A549 (cell line): ENCODE results near the gene SPDL1. TPM values are rescaled to one million over a fixed set of nuclear protein-coding genes. Genes with fewer than 3 reads are reported as not detected.
A peak's percentile ranks its signal among the peaks of the same experiment; 100 is the strongest.

Source experiments
- ATAC-seq, 2 experiments: fragments of 200-7000 bp in 1 of 2; fragments of >200 bp in 1 of 2; cut with Nextera tagmentation in 1 of 2; cut with Tn5 transposase in 1 of 2; 3 replicates each; pipeline versions ENCODE4 v1.8.0 to v1.9.1; 2018 to 2020; ENCODE audit warnings: mild to moderate bottlenecking in 1 of 2, moderate library complexity in 1 of 2
- CTCF ChIA-PET: fragments of 300-600 bp; sonication (Branson Sonifier 250); formaldehyde crosslinking; extraction: SDS; loops from one replicate; lab custom pipeline; 2021; ENCODE audit warnings: antibody characterized with exemption, inconsistent platforms; lab: Yijun Ruan, JAX
- POLR2A ChIA-PET: fragments of 350-600 bp; formaldehyde crosslinking; extraction: SDS; loops from one replicate; lab custom pipeline; 2021; ENCODE audit warnings: antibody characterized with exemption, inconsistent platforms; lab: Yijun Ruan, JAX
- DNase-seq, 2 experiments: peaks; one replicate each; pipeline versions ENCODE4 v3.0.0 to v3.0.0-alpha.2; 2011 to 2016; ENCODE audit warnings: low read depth in 1 of 2, low spot score in 1 of 2
- FAIRE-seq: peaks from 2 replicates; lab custom pipeline; 2011; peaks lifted over from hg19 to GRCh38; lab: Jason Lieb, UNC
- H3K27ac ChIP-seq, 2 experiments: fragments of >200 bp; sonication (Bioruptor Twin); formaldehyde crosslinking; 3 replicates each; pipeline ENCODE4 v1.5.1; 2016 to 2017
- H3K4me1 ChIP-seq: fragments of >200 bp; sonication (Bioruptor Twin); formaldehyde crosslinking; 3 replicates; pipeline ENCODE4 v1.6.1; 2016
- H3K4me2 ChIP-seq: fragments of >200 bp; sonication (Bioruptor Twin); formaldehyde crosslinking; 3 replicates; pipeline ENCODE4 v1.6.1; 2016
- H3K4me3 ChIP-seq: fragments of >200 bp; sonication (Bioruptor Twin); formaldehyde crosslinking; 3 replicates; pipeline ENCODE4 v1.5.1; 2016
- H3K9me3 ChIP-seq: fragments of >200 bp; sonication (Bioruptor Twin); formaldehyde crosslinking; 3 replicates; pipeline ENCODE4 v1.6.1; 2016
- BHLHE40 ChIP-seq: IDR thresholded peaks from 2 replicates; pipeline ENCODE4 v1.6.1; 2012; ENCODE audit warnings: low read depth, low read length, inconsistent platforms
- CTCF ChIP-seq: fragments of >200 bp; sonication (Bioruptor Twin); formaldehyde crosslinking; IDR thresholded peaks from 3 replicates; pipeline ENCODE4 v1.5.1; 2016
- E2F6 ChIP-seq: IDR thresholded peaks from 2 replicates; pipeline ENCODE4 v1.6.1; 2012; ENCODE audit warnings: low read depth, borderline replicate concordance
- EHMT2 ChIP-seq: fragments of 200-600 bp; sonication (generic); IDR thresholded peaks from 2 replicates; pipeline ENCODE4 v1.6.1; 2016; ENCODE audit warnings: antibody characterized with exemption, low read depth, mild to moderate bottlenecking, moderate library complexity
- GATA3 ChIP-seq: IDR thresholded peaks from 2 replicates; pipeline ENCODE4 v1.6.1; 2012; ENCODE audit warnings: borderline replicate concordance
- HES2 ChIP-seq: fragments of >200 bp; sonication (Bioruptor Twin); formaldehyde crosslinking; IDR thresholded peaks from 2 replicates; pipeline ENCODE4 v1.6.1; 2016
- HOXB5 ChIP-seq: fragments of 250-450 bp; sonication (Bioruptor Pico); IDR thresholded peaks from 2 replicates; pipeline ENCODE4 v1.5.0; 2020; ENCODE audit warnings: mild to moderate bottlenecking, moderate library complexity
- JUNB ChIP-seq: fragments of >200 bp; sonication (Bioruptor Twin); formaldehyde crosslinking; IDR thresholded peaks from 2 replicates; pipeline ENCODE4 v1.6.1; 2016
- RAD21 ChIP-seq, 2 experiments: fragments of >200 bp in 1 of 2; sonication (Bioruptor Twin) in 1 of 2; formaldehyde crosslinking in 1 of 2; IDR thresholded peaks in 1 of 2; conservative IDR thresholded peaks in 1 of 2; 2 replicates in 1 of 2; 3 replicates in 1 of 2; pipeline ENCODE4 v1.6.1; 2012 to 2018; ENCODE audit warnings: inconsistent platforms in 1 of 2
- RARB ChIP-seq: fragments of 250-450 bp; sonication (Bioruptor Pico); IDR thresholded peaks from 2 replicates; pipeline ENCODE4 v1.8.0; 2021; ENCODE audit warnings: mild to moderate bottlenecking, moderate library complexity
- RFX5 ChIP-seq: fragments of 450-650 bp; IDR thresholded peaks from 2 replicates; pipeline ENCODE4 v1.7.1; 2014; ENCODE audit warnings: antibody characterized with exemption, mild to moderate bottlenecking, moderate library complexity
- RNF2 ChIP-seq: fragments of 200-600 bp; sonication (generic); IDR thresholded peaks from 2 replicates; pipeline ENCODE4 v1.6.1; 2016; ENCODE audit warnings: low read depth, mild to moderate bottlenecking, antibody characterized with exemption, moderate library complexity, borderline replicate concordance
- SMC3 ChIP-seq: fragments of >200 bp; sonication (Bioruptor Twin); formaldehyde crosslinking; IDR thresholded peaks from 3 replicates; pipeline ENCODE4 v1.6.1; 2018; ENCODE audit warnings: inconsistent platforms
- TFCP2L1 ChIP-seq: fragments of 250-450 bp; sonication (Bioruptor Pico); IDR thresholded peaks from 2 replicates; pipeline ENCODE4 v1.5.0; 2021; ENCODE audit warnings: mild to moderate bottlenecking
- TP53 ChIP-seq: fragments of 250-450 bp; sonication (Bioruptor Pico); IDR thresholded peaks from 2 replicates; pipeline ENCODE4 v1.5.0; 2021; ENCODE audit warnings: mild to moderate bottlenecking, moderate library complexity
- WGBS: methylation state at CpG from one replicate; pipeline ENCODE4 v1.1.6; 2017; ENCODE audit errors: missing lambda C conversion rate; 5-methylcytosine and 5-hydroxymethylcytosine counted together
- polyA plus RNA-seq, 4 experiments: library from polyadenylated mRNA; depleted of rRNA in 3 of 4; stranded (reverse); fragments of >200 nt; fragmentation: RNase III in 1 of 4; extraction: RNeasy Plus Mini Kit Qiagen cat#74134 plus additional on column Dnase treatment in 1 of 4; gene quantifications; 2 replicates in 3 of 4; 3 replicates in 1 of 4; pipeline ENCODE4 v1.2.3, GENCODE V29; 2011 to 2017

Gene SPDL1
- polyA plus RNA-seq, 2 of the 4 experiments (the other 2 are of a cell fraction), result 100 to 103 TPM

- WGBS, result 59% methylated on average over 1 of the region's 1 CpG
- TF ChIP-seq RARB (CRISPR knock-in tag), result no peak
- TF ChIP-seq E2F6, result no peak
- TF ChIP-seq SMC3, result peak; percentile 62
- no peak for TF ChIP-seq TFCP2L1 (CRISPR knock-in tag)
- peak; percentile 63 for TF ChIP-seq CTCF
- TF ChIP-seq RAD21 (conservative IDR thresholded peaks at IDR 0.05 in 1 of 2, IDR thresholded peaks at IDR 0.05 in 1 of 2), result peak; percentile 71 to 88
- no peak for TF ChIP-seq HOXB5
- TF ChIP-seq GATA3, result no peak
- FAIRE-seq, result peak; percentile 96
- Histone ChIP-seq H3K4me1 (peaks cover 6% of the 10 kb centered on the region; the same call in 2 of the 3 replicates), H3K4me3 (no peak overlapping the region), H3K4me2 (no peak overlapping the region), H3K27ac (no peak overlapping the region), H3K9me3 (no peaks in the 10 kb centered on the region)
- ChIA-PET POLR2A (no interaction called here), CTCF (interaction anchor here (0.7 to 1.5 kb wide), 10 partner anchors 9 to 897 kb away, joined by 3 to 6 read pairs (median 4); no protein-coding TSS in a partner anchor)
- peak in 1 of 2 experiments; percentile 33 for DNase-seq
- ATAC-seq, result peak; percentile 36 to 62; a peak in 3 of 6 replicates
These were observed 5.6 kb upstream of the SPDL1 start for GRCh38 chr5:169577951-169578350.

GRCh38 chr5:169580964-169581363 is 2.6 kb upstream of the SPDL1 start:
- no peaks in the 10 kb centered on the region for H3K9me3 ChIP-seq
- 75% methylated on average over 5 of the region's 5 CpGs for WGBS
- H3K4me2 ChIP-seq, result no peak overlapping the region
- TF ChIP-seq RFX5, result no peak
- no peak for TF ChIP-seq JUNB
- no peak for TF ChIP-seq HES2
- peaks cover 16% of the 10 kb centered on the region for H3K4me1 ChIP-seq
- H3K27ac ChIP-seq, result no peak overlapping the region
- DNase-seq (no peak), FAIRE-seq (no peak), ATAC-seq (no peak)
- ChIA-PET POLR2A (no interaction called here), CTCF (interaction anchor here (0.5 to 2.9 kb wide), 34 partner anchors 9 to 1994 kb away, joined by 3 to 28 read pairs (median 4); partner anchors contain the start of gene INSYN2B)
- H3K4me3 ChIP-seq, result no peak overlapping the region

- no peak overlapping the region for H3K27ac ChIP-seq
- CTCF ChIA-PET, result interaction anchor here (0.7 to 2.9 kb wide), 24 partner anchors 10 to 914 kb away, joined by 3 to 28 read pairs (median 4); partner anchors contain the start of gene INSYN2B
- 14% methylated on average over 6 of the region's 6 CpGs for WGBS
- POLR2A ChIA-PET, result no interaction called here
- TF ChIP-seq BHLHE40, result no peak
- TF ChIP-seq CTCF, result peak; percentile 80
- TF ChIP-seq RAD21 (conservative IDR thresholded peaks at IDR 0.05 in 1 of 2, IDR thresholded peaks at IDR 0.05 in 1 of 2), result peak; percentile 78 to 81
- no peak for TF ChIP-seq TP53
- TF ChIP-seq RNF2, result no peak
- TF ChIP-seq EHMT2, result no peak
- TF ChIP-seq SMC3, result peak; percentile 73
- FAIRE-seq (peak; percentile 32), DNase-seq (peak; percentile 43 to 66), ATAC-seq (peak; percentile 55 to 69)
- peaks cover 24% of the 10 kb centered on the region for H3K4me1 ChIP-seq
- no peaks in the 10 kb centered on the region for H3K9me3 ChIP-seq
- no peak overlapping the region for H3K4me3 ChIP-seq
- H3K4me2 ChIP-seq, result no peak overlapping the region
These were observed 1.9 kb upstream of the SPDL1 start for GRCh38 chr5:169581580-169582227.
